Head of caudate nucleus (tissue), 42 donors: ENCODE data around the gene FBXL7.

Experiments used
- DNase-seq, 42 donors: peaks; one replicate each; pipeline versions ENCODE4 v3.0.0 to v3.0.0-alpha.2; 2020 to 2021; ENCODE audit warnings: mixed read lengths in 7 of 42
- intact Hi-C: fragments of 100-400 bp; cut with DNase I; formaldehyde crosslinking; loops from one replicate; pipeline ENCODE4 v1.15.0; 2022

Gene FBXL7

GRCh38 chr5:15938186-15938585 is 438.2 kb downstream of the FBXL7 start:
- no peak for DNase-seq
- intact Hi-C loops = no loop called here

GRCh38 chr5:15938961-15939360 is 439.0 kb downstream of the FBXL7 start:
- DNase-seq = no peak
- intact Hi-C loops = no loop called here

- intact Hi-C loops = no loop called here
- DNase-seq = no peak
These were observed 440.9 kb downstream of the FBXL7 start for GRCh38 chr5:15940905-15941304.

GRCh38 chr5:15943487-15943886 is 443.5 kb downstream of the FBXL7 start:
- intact Hi-C loops = no loop called here
- DNase-seq = no peak

GRCh38 chr5:15946026-15946425 is 446.0 kb downstream of the FBXL7 start:
- DNase-seq = no peak
- intact Hi-C loops = no loop called here

- no peak for DNase-seq
- intact Hi-C loops = no loop called here
These were observed 448.2 kb downstream of the FBXL7 start for GRCh38 chr5:15948190-15948589.

- intact Hi-C loops = no loop called here
- no peak for DNase-seq
These were observed 451.1 kb downstream of the FBXL7 start for GRCh38 chr5:15951126-15951525.

- intact Hi-C loops = no loop called here
These were observed 451.6 kb downstream of the FBXL7 start for GRCh38 chr5:15951550-15951949.

GRCh38 chr5:15956622-15957021 is 456.6 kb downstream of the FBXL7 start:
- intact Hi-C loops = no loop called here
- no peak for DNase-seq

More at GRCh38 chr5:15951550-15951949, 451.6 kb downstream of the FBXL7 start:
- DNase-seq = no peak

- intact Hi-C loops = no loop called here
These were observed 457.1 kb downstream of the FBXL7 start for GRCh38 chr5:15957124-15957523.

GRCh38 chr5:15959370-15960164 is 459.6 kb downstream of the FBXL7 start:
- intact Hi-C loops = no loop called here
- DNase-seq = no peak

More at GRCh38 chr5:15957124-15957523, 457.1 kb downstream of the FBXL7 start:
- no peak for DNase-seq

- intact Hi-C loops = no loop called here
- DNase-seq = no peak
These were observed 466.2 kb downstream of the FBXL7 start for GRCh38 chr5:15966066-15966640.

GRCh38 chr5:15966651-15967050 is 466.7 kb downstream of the FBXL7 start:
- DNase-seq = no peak

GRCh38 chr5:15968993-15969392 is 469.0 kb downstream of the FBXL7 start:
- intact Hi-C loops = no loop called here
- DNase-seq = no peak

More at GRCh38 chr5:15966651-15967050, 466.7 kb downstream of the FBXL7 start:
- intact Hi-C loops = no loop called here

- no peak for DNase-seq
- intact Hi-C loops = no loop called here
These were observed 477.9 kb downstream of the FBXL7 start for GRCh38 chr5:15977851-15978250.

- no peak for DNase-seq
These were observed 480.9 kb downstream of the FBXL7 start for GRCh38 chr5:15980835-15981234.

GRCh38 chr5:15983392-15983791 is 483.4 kb downstream of the FBXL7 start:
- intact Hi-C loops = no loop called here
- DNase-seq = no peak

More at GRCh38 chr5:15980835-15981234, 480.9 kb downstream of the FBXL7 start:
- intact Hi-C loops = no loop called here
